HG03520 (cell line): ENCODE data around the gene SCAF8.
"Not testable (repeated sequence)": the region's sequence is repeated elsewhere in the genome, so short reads cannot be mapped to it uniquely, and the experiment has no call there.

Experiments
- ATAC-seq: cut with Tn5 transposase; IDR thresholded peaks from one replicate; pipeline ENCODE4 v1.9.1; 2021; ENCODE audit warnings: mild to moderate bottlenecking, moderate library complexity; ENCODE audit not compliant: unreplicated experiment

The SCAF8 gene

GRCh38 chr6:154779157-154779556 lies 45.9 kb downstream of the SCAF8 start:
- ATAC-seq, result not testable (repeated sequence)

- no peak for ATAC-seq
Observed at GRCh38 chr6:154782193-154782592, 49.0 kb downstream of the SCAF8 start.

- no peak for ATAC-seq
Observed at GRCh38 chr6:154783229-154783628, 50.0 kb downstream of the SCAF8 start.

GRCh38 chr6:154785075-154785474 lies 51.9 kb downstream of the SCAF8 start:
- ATAC-seq, result no peak

GRCh38 chr6:154786144-154786868 lies 53.1 kb downstream of the SCAF8 start:
- ATAC-seq, result no peak

GRCh38 chr6:154791556-154792317 lies 58.5 kb downstream of the SCAF8 start:
- no peak for ATAC-seq

- no peak for ATAC-seq
Observed at GRCh38 chr6:154792325-154792724, 59.1 kb downstream of the SCAF8 start.

GRCh38 chr6:154792761-154793160 lies 59.5 kb downstream of the SCAF8 start:
- ATAC-seq, result no peak

GRCh38 chr6:154796484-154796883 lies 63.3 kb downstream of the SCAF8 start:
- ATAC-seq, result no peak

GRCh38 chr6:154797857-154798256 lies 64.6 kb downstream of the SCAF8 start:
- no peak for ATAC-seq

GRCh38 chr6:154800338-154800737 lies 67.1 kb downstream of the SCAF8 start:
- no peak for ATAC-seq

GRCh38 chr6:154805288-154805911 lies 72.2 kb downstream of the SCAF8 start:
- no peak for ATAC-seq

- ATAC-seq, result no peak
Observed at GRCh38 chr6:154806804-154807203, 73.6 kb downstream of the SCAF8 start.

GRCh38 chr6:154811663-154812062 lies 78.4 kb downstream of the SCAF8 start:
- ATAC-seq, result not testable (repeated sequence)

GRCh38 chr6:154814063-154814462 lies 80.8 kb downstream of the SCAF8 start:
- ATAC-seq, result peak; percentile 76

GRCh38 chr6:154815938-154816820 lies 83.0 kb downstream of the SCAF8 start:
- no peak for ATAC-seq

GRCh38 chr6:154821099-154821498 lies 87.9 kb downstream of the SCAF8 start:
- ATAC-seq, result no peak

- ATAC-seq, result no peak
Observed at GRCh38 chr6:154821638-154822037, 88.4 kb downstream of the SCAF8 start.

GRCh38 chr6:154822947-154823558 lies 89.8 kb downstream of the SCAF8 start:
- ATAC-seq, result no peak

GRCh38 chr6:154824076-154824475 lies 90.9 kb downstream of the SCAF8 start:
- ATAC-seq, result no peak
